ENCODE results near the gene B3GLCT.
"Not testable (repeated sequence)": the region's sequence is repeated elsewhere in the genome, so short reads cannot be mapped to it uniquely, and the experiment has no call there.

B3GLCT gene

DNA sequence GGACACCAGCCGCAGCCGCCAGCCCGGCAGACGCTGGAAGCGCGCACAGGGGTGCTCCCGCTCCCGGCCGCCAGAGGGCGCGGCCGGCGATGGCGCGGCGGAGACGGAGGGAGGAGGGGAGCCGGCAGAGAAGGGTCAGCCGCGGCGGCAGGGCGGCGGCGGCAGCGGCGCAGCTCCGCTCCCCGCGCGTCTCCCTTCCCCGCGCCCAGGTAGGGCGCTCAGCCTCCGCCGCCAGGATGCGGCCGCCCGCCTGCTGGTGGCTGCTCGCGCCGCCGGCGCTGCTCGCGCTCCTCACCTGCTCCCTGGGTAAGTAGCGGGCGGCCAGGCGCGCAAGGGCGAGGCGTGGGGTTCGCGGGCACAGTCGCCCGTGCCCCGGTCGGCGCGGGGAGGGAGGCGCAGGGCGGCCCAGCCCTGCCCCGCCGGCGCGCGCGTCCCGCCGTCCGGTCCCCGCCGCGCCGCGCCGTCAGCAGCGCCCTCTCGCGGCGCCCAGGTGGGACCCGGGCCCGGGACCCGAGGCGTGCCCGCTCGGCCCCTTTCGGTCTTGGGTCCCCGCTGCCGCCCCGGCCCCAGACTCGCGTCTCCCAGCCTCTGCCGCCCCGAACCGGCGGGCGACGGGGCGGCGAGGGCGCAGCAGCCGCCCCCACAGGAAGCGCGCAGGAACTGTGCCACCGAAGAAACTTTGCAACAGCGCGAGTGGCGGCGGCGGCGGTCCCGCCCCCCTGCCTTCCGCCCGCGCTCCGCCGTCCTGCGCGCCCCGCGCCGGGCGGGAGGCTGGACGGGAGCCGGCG, at the start of gene B3GLCT:
TSS of gene B3GLCT (plus strand) at position 127 of the 788 bp plus-strand sequence. CDS start at position 237, 110 bp downstream.
- peak; percentile 71 to 78 for DNase-seq

DNA sequence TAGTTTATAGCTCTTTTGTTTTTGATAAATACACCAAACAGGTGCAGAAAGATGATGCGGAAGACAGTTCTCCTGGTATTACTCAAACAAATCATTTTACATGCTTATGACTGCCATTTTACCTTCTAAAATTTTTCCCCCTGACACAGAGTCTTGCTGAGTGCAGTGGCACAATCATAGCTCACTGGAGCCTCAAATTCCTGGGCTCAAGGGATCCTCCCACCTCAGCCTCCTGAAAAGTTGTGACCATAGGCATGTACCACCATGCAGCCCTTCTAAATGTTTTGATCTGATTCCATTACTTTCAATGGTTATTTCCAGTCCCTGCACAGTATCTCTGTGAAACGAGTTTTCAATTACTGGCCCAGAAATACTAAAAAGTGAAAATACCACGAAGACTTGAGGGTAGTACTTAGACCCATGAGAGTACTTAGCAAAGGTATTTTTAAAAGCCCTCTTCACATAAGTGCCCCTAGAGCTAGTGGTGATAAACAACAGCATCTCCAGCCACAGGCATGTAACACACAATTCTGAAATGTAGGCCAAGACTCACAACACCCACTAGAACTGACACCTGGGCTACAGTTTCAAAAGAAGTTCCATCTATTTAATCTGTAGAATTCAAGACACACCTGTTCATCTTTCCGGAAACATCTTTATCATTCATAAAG, 49.3 kb upstream of the B3GLCT start:
- DNase-seq = no peak

DNA sequence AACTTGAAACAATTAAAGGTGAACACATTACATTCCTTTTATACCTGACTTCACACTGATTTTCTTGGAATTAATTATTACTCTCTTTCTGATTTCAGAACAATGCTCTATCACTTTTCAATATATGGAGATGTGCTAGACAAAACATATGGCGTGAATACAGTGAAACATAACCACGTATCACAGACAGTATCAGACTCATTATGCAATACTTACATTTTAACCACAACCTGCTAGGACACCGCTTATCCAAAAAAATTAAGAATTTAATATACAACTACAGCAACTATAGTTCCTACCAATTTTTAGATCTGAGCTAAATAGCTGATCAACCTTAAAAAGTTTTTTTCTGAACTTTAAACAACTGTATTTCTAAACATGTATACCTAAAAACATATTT, 47.9 kb upstream of the B3GLCT start:
- DNase-seq = no peak

DNA sequence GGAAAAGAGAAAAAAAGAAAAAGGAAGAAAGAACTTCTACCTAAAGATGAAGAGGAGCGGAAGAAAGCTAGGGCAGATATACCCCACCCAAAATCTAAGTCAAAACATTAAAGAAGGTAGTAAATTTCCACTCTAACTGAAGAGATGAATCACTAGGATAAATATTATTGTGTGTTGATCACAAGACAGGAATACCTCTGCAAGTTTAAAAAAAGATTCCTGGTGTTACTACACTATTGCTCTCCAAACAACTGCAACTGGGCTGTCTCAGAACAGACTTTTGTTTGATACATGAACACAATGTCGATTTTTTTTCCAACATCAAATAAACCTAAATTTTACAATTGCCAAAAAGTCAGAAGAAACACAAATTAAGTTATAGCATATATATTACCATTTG, 44.8 kb upstream of the B3GLCT start:
- DNase-seq = no peak

DNA sequence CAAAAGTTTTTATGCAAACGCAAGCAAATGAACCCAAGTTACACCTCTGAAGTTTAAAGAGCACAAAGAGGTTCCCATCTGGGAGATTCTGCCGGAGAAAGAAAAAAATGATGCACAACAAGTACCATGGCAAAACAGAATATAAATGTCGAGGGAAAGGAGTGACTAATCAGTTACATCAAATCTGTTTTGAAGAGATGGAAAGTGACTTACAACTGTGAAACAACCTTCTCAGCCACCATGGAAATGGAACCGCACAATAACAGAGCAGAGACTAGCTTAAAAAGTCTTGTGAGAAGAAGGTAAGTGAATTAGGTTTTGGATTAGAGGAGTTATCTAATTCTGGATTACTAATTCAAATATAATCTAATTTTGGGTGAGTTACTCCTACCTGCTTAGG, 40.5 kb upstream of the B3GLCT start:
- no peak for DNase-seq

DNA sequence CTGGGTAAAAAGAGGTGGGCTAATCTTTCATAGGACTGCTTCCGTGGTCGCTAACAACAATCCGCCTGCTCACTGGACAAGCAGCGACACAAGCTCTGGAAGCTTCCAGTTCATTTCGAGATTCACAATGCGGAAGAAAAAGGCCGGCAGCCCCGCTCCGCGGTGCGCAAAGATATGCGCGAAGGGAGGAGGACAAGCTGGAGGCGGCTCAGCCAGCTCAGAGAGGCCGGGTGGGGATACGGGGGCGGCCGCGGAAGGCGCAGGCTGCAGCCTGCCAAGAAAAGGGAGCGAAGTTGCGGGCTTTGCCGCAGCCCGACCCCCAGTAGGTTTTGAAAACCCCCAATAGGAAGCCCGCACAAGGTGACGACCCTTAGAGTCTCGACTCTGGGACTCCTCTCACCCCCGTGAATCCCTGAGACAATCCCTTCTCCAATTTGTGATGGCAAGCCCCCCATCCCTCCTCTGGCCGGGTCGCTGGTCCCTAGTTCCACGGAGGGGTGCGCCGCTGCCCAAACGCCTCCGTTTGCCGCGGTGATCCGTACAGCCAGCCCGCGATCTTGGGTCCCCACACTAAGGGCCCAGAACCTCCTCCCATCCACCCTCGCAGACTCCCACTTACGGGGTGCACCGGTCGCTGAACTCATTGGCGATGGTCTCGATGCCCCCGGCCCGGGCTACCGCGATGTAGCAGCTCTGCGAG, 38.8 kb upstream of the B3GLCT start:
- DNase-seq = peak; percentile 63 to 71

DNA sequence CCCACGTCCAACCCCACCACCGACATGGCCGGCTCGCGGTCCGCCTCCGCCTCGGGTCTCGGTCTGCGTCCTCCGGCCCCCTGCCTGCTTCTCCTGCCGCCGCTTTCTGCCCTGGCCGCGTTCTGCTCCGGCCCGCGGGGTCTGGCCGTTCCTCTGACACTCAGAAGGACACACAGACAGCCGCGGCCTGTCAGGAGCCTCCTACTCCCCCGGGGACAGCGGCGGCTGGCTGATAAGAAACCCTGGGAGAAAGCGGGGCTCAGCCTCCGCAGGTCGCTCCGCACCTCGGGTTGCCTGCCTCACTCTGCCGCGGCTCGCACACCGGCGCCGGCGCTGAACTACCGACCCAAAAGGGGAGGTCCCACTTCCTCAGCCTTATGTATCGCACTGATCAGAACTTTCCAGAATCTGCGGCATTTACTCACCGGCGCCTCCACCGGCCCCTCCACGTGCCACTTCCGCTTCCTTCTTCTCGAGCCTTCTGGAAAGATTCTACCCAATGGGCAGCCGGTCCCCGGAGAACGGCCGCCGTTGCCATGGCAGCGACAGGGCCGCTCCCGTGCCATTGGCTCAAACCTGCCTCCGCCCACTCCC, 38.1 kb upstream of the B3GLCT start, which contains the start of gene HSPH1:
TSS of gene HSPH1 (minus strand) at position 348 of the 594 bp plus-strand sequence. CDS start at position 26, 322 bp downstream.
- DNase-seq = peak; percentile 98 to 99

DNA sequence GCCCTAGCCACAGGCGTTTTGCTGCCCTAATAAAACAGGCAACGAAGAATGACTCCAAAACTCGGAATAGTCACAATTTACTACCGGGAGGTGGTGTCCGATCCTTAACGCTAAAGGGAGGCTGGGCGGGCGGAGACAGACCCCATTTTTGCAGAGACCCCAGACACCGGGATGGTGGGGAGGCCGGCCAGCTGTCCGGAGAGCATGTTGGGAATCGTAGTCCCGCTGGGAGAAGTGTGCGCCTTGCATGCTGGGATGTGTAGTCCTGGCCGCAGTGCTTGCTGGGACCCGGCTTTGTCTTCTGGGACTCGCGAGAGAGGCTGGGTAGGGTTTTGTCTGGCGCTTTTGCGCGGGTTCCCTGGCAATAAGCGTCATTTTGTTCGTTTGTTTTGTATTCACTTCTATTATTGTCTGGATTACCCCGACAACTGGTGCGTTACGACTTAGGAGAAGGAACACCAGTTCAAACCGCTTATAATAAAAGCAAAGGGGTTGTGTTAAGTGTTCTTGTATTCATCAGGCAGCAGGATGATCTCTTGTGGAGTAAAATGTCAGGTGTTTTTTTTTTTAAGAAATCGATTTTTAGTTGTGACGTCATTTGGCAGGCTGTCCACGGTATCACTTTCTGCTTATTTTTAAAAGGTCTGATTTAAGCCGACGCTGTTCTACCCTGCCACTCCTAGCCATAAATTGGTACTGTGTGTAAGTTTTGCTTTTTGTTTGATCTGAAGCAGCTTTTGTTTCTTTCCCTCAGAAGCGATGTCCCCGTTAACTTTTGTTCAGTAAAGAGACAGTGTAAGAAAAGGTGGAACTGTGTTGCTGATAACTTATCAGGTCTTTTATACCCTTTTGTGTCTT, 37.4 kb upstream of the B3GLCT start:
- DNase-seq = peak; percentile 83 to 96

DNA sequence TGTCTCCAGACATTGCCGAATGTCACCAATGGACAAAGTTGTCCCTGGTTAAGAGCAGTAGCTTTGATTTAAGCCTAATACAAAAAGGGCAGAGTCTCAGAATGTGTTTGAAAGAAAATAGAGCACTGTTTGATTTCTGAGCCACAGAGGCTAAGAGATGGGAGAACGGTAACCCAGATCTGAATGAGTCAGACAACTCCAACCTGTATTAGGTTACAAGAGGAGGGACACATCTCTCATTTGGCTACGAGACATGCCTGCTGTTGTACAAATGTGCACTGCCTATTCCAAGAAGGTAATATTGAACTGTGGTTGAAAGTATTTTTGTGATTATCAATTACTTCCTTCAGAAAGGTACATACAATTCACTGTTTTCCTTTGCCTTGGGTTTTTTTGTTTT, 33.2 kb upstream of the B3GLCT start:
- DNase-seq = no peak

DNA sequence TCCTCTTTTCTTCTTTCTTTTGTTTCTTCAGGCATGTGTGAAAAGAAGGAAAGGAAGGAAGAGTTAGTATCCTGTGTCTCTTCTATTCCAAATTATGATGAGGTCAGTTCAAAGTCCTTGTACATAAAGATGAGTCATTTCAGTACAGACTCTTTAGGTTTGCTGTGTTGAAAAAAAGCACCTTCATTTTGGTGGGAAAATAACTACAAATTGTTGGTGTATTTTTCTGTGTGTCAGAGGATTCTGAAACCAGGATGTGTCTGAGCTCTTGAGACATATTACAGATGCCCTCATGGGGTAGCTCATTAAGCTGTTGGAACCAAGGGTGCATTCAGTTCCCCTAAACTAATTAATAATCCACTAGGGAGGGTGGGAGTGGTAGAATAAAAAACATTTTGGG, 32.3 kb upstream of the B3GLCT start:
- no peak for DNase-seq

DNA sequence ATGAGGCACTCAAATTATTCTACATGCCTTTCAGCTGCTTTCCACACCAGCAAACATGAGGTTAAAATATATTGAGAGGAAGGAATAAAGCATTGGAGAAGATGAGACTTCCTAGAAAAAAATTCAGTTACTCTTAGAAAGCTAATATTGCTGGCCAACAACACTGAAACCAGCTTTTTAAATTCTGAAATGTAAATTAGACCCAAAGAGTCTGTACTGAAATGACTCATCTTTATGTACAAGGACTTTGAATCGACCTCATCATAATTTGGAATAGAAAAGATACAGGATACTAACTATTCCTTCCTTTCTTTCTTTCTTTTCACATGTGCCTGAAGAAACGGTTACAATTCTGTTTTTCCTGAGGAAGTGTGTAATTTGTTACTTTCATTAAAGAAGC, 31.6 kb upstream of the B3GLCT start:
- DNase-seq = no peak

DNA sequence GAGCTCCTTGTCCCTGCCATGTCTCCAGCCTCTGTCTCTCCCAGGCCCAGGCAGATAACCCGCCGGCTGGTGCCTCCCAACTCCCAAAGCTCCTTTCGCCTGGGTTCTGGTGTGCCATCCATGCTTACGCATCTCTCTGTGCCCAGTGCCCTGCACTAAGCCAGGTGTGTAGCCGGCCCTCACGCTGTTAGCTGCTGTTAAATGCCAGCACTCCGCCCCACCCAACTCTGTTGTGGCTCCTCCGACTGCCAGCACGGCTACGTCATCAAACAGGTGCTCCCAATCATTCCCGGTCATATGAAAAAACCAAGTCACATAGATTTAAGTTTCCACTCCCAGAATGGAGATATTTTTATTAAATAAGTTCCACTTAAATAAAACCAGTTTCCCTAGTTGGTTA, 31.0 kb upstream of the B3GLCT start:
- DNase-seq = no peak

DNA sequence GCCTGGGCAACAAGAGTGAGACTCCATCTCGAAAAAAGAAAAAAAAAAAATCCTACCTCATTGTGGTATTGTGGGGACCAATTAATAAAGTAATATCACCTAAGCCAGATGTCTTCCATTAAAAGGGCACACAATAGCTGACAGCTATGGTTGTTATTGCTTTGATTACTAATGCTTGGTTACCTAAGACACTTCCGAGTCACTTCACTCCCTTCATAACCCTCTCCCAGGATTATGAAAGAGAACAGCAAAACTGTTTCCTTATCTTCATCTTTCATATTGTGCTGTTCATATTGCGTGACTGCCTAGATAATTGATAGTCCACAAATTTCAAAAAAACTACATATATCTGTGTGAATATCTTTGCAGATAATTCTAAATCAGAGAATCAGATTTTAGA, 27.8 kb upstream of the B3GLCT start:
- DNase-seq = no peak

DNA sequence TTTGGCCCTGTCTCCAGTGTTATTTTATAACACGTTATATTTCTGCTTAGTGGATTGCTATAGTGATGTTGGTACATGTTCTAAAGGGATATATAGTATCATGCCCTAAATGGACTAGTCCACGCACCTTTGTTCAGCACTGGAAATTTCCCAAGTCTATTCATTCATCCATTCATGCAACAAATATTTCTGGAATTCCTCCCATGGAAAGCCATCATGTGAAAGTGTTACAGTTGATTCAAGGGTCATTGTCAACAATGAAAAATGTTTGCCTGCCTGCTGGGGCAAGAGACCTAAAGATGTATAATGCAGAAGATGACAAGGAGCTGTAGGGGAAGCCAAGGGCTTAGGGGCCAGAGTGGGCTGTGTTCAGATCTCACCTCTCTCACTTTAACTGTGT, 27.2 kb upstream of the B3GLCT start:
- no peak for DNase-seq

DNA sequence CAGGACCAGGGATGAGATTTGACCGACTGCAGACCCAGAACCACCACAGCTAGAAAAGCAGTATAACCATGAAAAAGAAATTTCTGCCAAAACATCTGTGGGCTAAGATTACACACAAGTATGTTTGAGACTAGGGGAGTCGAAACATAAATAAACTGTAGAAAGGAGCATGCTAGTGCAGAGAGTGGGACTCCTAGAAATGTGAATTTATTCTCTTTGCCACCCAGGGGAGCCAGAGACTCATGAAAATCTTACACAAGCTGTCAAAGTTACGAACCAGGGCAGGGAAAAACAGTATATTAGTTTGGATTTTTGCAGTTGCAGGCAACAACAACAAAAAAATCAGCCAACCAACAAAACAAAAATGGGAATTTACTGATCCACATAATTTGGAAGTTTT, 25.8 kb upstream of the B3GLCT start:
- DNase-seq = no peak

DNA sequence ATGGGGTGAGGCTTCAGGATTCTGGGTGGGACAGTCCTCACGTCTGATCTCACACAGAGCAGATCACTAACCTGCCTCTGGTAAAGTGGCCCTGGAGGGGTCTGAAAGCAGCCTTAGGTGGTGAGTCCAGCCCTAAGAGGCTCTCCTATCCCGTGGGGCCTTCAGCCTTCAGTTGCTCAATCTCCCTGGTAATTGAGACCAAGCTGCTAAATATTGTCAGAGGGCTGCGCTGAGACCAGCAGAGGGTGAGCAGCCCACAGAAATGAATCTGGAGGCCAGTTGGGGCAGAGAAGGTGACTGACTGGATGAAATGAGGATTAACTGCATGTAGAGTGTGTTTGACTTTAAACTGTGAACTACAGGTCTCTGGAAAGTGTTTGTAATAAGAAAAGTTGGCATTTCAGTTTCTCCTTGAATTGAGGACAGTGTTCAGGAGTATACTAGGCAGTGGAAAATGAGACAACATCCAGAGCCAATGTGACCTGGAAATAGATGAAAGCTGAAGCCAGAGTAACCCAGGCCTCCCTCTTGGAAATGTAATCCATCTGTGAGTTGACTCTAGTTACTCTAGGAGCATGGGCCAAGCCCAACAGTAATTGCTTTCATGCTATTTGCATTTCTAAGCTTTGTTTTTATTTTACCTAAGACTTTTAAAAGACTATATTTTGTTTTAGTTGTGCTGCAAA, 23.8 kb upstream of the B3GLCT start:
- DNase-seq = no peak

DNA sequence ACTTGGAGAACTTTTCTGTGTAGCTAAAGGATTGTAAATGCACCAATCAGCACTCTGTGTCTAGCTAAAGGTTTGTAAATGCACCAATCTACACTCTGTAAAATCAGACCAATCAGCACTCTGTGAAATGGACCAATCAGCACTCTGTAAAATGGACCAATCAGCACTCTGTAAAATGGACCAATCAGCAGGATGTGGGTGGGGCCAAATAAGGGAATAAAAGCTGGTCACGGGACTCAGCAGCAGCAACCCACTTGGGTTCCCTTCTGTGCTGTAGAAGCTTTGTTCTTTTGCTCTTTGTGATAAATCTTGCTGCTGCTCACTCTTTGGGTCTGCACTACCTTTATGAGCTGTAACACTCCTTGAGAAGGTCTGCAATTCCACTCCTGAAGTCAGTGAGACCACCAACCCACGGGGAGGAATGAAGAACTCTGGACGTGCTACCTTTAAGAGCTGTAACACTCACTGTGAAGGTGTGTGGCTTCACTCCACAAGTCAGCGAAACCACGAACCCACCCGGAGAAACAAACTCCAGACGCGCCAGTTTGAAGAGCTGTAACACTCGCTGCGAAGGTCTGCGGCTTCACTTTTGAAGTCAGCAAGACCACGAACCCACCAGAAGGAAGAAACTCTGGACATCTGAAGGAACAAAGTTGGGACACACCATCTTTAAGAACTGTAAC, 21.8 kb upstream of the B3GLCT start:
- not testable (repeated sequence) for DNase-seq

DNA sequence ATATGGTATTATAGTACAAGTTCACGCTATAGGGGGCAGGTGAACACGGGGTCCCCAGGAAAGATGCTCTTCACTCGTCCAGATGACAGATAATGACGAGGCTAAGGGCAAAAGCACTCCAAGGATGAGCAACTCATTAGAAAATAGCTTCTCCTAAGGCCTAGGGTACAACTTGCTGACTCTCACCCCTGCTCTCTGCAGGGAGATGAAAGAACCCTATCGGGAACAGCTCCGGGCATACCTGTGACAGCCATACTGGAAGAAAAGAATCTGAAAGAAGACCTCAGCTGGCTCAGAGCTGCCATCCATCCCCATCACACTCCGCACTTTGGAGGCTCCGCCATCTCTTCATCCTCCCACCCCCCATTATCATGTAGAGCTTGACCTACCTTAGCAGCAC, 20.5 kb upstream of the B3GLCT start:
- no peak for DNase-seq

DNA sequence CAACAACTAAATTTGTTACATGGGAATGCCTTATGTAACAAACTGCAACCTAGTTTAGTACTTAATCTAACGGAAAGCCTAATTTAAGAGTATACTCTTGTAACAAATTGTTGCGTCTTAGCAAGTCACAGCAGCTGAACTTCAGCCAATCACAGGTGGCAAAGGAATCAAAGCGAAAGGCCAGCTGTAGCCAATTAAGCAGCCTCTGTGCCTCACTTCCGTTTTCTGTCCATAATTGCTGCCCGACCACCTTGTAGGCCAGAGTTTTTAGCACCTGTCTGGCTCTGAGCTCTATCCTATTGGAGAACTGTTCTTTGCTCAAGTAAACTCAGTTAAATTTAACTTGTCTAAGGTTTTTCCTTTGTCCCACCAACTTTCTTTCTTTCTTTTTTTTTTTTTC, 20.0 kb upstream of the B3GLCT start:
- DNase-seq = no peak

DNA sequence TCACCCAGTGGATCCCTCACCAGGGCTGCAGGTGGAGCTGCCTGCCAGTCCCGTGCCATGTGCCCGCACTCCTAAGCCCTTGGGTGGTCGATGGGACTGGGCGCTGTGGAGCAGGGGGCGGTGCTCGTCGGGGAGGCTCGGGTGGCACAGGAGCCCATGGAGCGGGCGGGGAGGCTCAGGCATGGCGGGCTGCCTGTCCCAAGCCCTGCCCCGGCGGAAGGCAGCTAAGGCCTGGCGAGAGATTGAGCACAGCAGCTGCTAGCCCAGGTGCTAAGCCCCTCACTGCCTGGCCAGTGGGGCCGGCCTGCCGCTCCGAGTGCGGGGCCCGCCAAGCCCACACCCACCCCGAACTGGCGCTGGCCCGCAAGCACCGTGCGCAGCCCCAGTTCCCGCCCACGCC, 16.8 kb upstream of the B3GLCT start:
- no peak for DNase-seq

DNA sequence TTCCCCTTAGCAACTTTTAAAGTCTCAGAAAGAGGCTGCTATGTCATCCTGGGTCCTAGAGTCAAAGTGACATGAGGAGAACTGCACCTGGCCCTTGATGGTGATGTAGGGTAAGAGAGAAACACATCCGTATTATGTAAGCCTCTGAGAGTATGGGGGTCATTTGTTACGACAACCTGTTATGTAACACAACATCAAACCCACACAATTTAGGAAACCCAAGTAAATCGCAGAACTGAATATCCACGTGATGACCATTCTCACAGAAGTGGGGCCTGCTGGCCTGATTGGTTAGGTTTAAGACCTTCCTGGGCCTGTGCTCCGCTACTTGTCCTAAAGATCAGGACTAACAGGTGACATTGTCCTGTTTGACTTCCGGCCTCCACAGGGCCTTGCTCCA, 15.3 kb upstream of the B3GLCT start:
- no peak for DNase-seq
